DND-41 (cell line): ENCODE measurements around the gene FAM227A.
A peak's percentile ranks its signal among the peaks of the same experiment; 100 is the strongest.

ENCODE experiments used
- ATAC-seq: fragments of 200-7000 bp; cut with Tn5 transposase; 3 replicates; pipeline ENCODE4 v1.9.1; 2021; ENCODE audit warnings: low read depth; ENCODE audit not compliant: insufficient read depth
- DNase-seq: peaks from one replicate; pipeline ENCODE4 v3.0.0-alpha.2; 2020
- H2AFZ ChIP-seq: 2 replicates; pipeline ENCODE4 v1.6.0; 2012; ENCODE audit warnings: low read depth, low read length
- H3K27ac ChIP-seq: 2 replicates; pipeline ENCODE4 v1.5.1; 2012; ENCODE audit warnings: low read length, inconsistent platforms
- H3K27me3 ChIP-seq: fragments of 200-600 bp; sonication (generic); 2 replicates; pipeline ENCODE4 v1.6.0; 2012; ENCODE audit warnings: low read length, mild to moderate bottlenecking, inconsistent platforms; ENCODE audit not compliant: insufficient read depth, poor library complexity
- H3K36me3 ChIP-seq: 2 replicates; pipeline ENCODE4 v1.5.1; 2012; ENCODE audit warnings: low read length, inconsistent platforms; ENCODE audit not compliant: insufficient read depth
- H3K4me1 ChIP-seq: 2 replicates; pipeline ENCODE4 v1.5.1; 2012; ENCODE audit warnings: mild to moderate bottlenecking, low read length; ENCODE audit not compliant: insufficient read depth
- H3K4me2 ChIP-seq: 2 replicates; pipeline ENCODE4 v1.6.0; 2012; ENCODE audit warnings: mild to moderate bottlenecking, moderate library complexity, low read length, inconsistent platforms; ENCODE audit not compliant: insufficient read depth
- H3K4me3 ChIP-seq, 2 experiments: fragments of 200-600 bp in 1 of 2; shearing (Covaris generic) in 1 of 2; 2 replicates each; pipeline ENCODE4 v1.5.1; 2012 to 2016; ENCODE audit warnings: inconsistent platforms in 2 of 2, low read length in 2 of 2, mild to moderate bottlenecking in 2 of 2, low read depth in 1 of 2, moderate library complexity in 1 of 2
- H3K79me2 ChIP-seq: 2 replicates; pipeline ENCODE4 v1.6.0; 2012; ENCODE audit warnings: low read length, inconsistent platforms; ENCODE audit not compliant: insufficient read depth
- H3K9ac ChIP-seq: 2 replicates; pipeline ENCODE4 v1.6.0; 2012; ENCODE audit warnings: low read depth, mild to moderate bottlenecking, inconsistent platforms, low read length, moderate library complexity
- H3K9me3 ChIP-seq: 2 replicates; pipeline ENCODE4 v1.5.1; 2012; ENCODE audit warnings: low read length, moderate library complexity, mild to moderate bottlenecking, inconsistent platforms; ENCODE audit not compliant: insufficient read depth, severe bottlenecking
- H4K20me1 ChIP-seq: 2 replicates; pipeline ENCODE4 v1.6.0; 2012; ENCODE audit warnings: low read length; ENCODE audit not compliant: insufficient read depth
- CTCF ChIP-seq: IDR thresholded peaks from 2 replicates; pipeline ENCODE4 v1.5.1; 2012; ENCODE audit warnings: borderline replicate concordance, low read length, moderate library complexity, mild to moderate bottlenecking; ENCODE audit not compliant: poor library complexity, severe bottlenecking; ENCODE audit errors: extremely low read depth
- EZH2 ChIP-seq: IDR thresholded peaks from 3 replicates; pipeline ENCODE4 v1.6.1; 2012; ENCODE audit warnings: borderline replicate concordance, low read depth, mild to moderate bottlenecking, moderate library complexity, low read length, inconsistent platforms; ENCODE audit not compliant: severe bottlenecking

FAM227A gene

DNA sequence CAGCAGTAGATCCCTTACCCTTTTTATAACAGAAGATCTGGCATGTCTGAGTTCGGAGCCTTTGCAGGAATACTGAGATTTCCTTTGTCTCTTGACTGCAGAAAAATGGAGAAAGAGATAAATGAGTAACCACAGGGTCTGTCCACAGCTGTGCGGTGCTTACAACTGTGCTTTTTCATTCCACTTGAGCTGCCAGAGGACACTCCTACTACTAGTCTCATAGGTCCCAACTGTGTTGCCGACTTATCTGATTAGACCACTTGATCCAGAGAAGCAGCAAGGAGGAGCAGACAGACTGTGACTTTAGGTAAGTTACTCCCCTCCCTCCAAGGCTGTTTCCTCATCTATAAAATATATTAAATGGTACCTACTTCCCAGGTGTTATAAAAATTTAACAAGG lies 17.5 kb downstream of the FAM227A start:
- no peak overlapping the region for H3K4me2 ChIP-seq
- no peaks in the 10 kb centered on the region for H3K4me1 ChIP-seq
- no peak for ATAC-seq
- H3K79me2 ChIP-seq = no peaks in the 10 kb centered on the region
- H3K27me3 ChIP-seq = no peaks in the 10 kb centered on the region
- DNase-seq = no peak
- TF ChIP-seq EZH2 (no peak), CTCF (no peak)
- H3K36me3 ChIP-seq = no peaks in the 10 kb centered on the region
- no peaks in the 10 kb centered on the region for H4K20me1 ChIP-seq
- H3K4me3 ChIP-seq = no peak overlapping the region
- H2AFZ ChIP-seq = no peak overlapping the region
- H3K9ac ChIP-seq = no peak overlapping the region
- no peak overlapping the region for H3K27ac ChIP-seq
- no peaks in the 10 kb centered on the region for H3K9me3 ChIP-seq

- Histone ChIP-seq H3K9ac (no peak overlapping the region), H3K79me2 (no peaks in the 10 kb centered on the region), H3K4me3 (no peak overlapping the region), H4K20me1 (no peaks in the 10 kb centered on the region), H3K27ac (no peak overlapping the region), H3K4me1 (no peaks in the 10 kb centered on the region), H3K4me2 (no peak overlapping the region), H2AFZ (no peak overlapping the region), H3K36me3 (no peaks in the 10 kb centered on the region), H3K9me3 (no peaks in the 10 kb centered on the region), H3K27me3 (no peaks in the 10 kb centered on the region)
- TF ChIP-seq EZH2 (no peak), CTCF (no peak)
- 0 out of 3 replicates have a peak, but pooled peaks have one; percentile 27 for ATAC-seq
- DNase-seq = no peak
Measured at GRCh38 chr22:38638216-38638615, 18.0 kb downstream of the FAM227A start.

DNA sequence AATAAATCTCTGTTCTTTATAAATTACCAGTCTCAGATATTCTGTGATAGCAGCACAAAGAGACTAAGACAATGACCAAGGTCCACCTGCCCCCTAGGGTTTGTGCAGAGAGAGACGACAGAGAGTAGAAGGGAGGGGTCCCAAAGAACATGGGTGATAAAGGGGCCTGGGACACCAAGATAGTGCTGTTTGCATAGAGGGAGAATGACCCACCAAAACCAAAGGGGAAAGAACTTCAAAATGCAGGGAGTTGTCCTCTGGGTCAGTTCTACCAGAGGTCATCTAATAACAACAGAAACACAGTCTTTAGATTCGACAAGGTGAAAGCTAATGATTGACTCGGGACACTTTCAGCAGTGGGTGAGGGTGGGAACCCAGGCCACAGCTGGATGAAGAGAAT lies 23.7 kb downstream of the FAM227A start:
- H3K27me3 ChIP-seq = no peaks in the 10 kb centered on the region
- no peak for ATAC-seq
- no peak overlapping the region for H3K9ac ChIP-seq
- H3K27ac ChIP-seq = no peak overlapping the region
- no peaks in the 10 kb centered on the region for H4K20me1 ChIP-seq
- no peaks in the 10 kb centered on the region; the same call in 1 of the 2 replicates for H3K36me3 ChIP-seq
- DNase-seq = no peak
- no peaks in the 10 kb centered on the region for H3K9me3 ChIP-seq
- TF ChIP-seq CTCF = no peak
- TF ChIP-seq EZH2 = no peak
- H3K4me1 ChIP-seq = no peaks in the 10 kb centered on the region; the same call in 1 of the 2 replicates
- no peak overlapping the region for H3K4me3 ChIP-seq
- H2AFZ ChIP-seq = no peak overlapping the region
- H3K4me2 ChIP-seq = no peak overlapping the region
- H3K79me2 ChIP-seq = no peaks in the 10 kb centered on the region

DNA sequence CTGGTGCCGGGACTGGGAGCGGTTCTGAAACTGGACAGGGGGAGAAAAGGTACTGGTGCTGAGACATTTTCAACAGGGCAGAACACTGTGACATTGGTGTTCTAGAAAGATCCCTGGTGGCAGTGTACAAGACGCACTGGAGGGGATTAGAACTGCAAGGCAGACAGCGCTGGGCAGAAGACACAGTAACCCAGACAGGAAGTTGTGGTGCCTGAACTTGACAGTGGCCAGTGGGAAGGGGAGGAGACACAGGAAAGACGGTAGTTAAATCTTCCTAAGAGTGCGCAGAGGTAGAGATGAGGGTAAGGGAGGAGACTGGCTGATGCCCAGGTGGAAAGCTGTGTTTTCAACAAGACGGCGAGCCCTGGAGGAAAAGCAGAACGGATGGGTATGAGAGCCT lies 24.5 kb downstream of the FAM227A start:
- Histone ChIP-seq H3K27me3 (no peaks in the 10 kb centered on the region), H3K4me2 (no peak overlapping the region), H3K4me1 (no peaks in the 10 kb centered on the region; the same call in 1 of the 2 replicates), H4K20me1 (no peaks in the 10 kb centered on the region), H3K9ac (no peak overlapping the region), H3K36me3 (no peaks in the 10 kb centered on the region; the same call in 1 of the 2 replicates), H3K4me3 (no peak overlapping the region), H2AFZ (no peak overlapping the region), H3K79me2 (no peaks in the 10 kb centered on the region), H3K9me3 (no peaks in the 10 kb centered on the region), H3K27ac (0 out of 2 replicates have a peak overlapping the region, but pooled peaks have one; percentile 19)
- TF ChIP-seq CTCF = no peak
- no peak for TF ChIP-seq EZH2
- ATAC-seq (peak; percentile 68), DNase-seq (peak; percentile 13)
